B cell (primary cell): ENCODE results near the gene KATNB1. TPM values are rescaled to one million over a fixed set of nuclear protein-coding genes. Genes with fewer than 3 reads are reported as not detected.

Experiments
- ATAC-seq: fragments of 200-7000 bp; cut with Tn5 transposase; one replicate; pipeline ENCODE4 v1.10.0; 2021; ENCODE audit warnings: low read depth, mild to moderate bottlenecking, moderate number of reproducible peaks, moderate library complexity
- CTCF ChIA-PET: fragments of 350-600 bp; sonication (Branson Sonifier 250); formaldehyde crosslinking; loops from one replicate; lab custom pipeline; 2021; ENCODE audit warnings: antibody characterized with exemption, inconsistent platforms; lab: Charles Lee
- POLR2A ChIA-PET: fragments of 350-600 bp; sonication (Branson Sonifier 250); formaldehyde crosslinking; loops from one replicate; lab custom pipeline; 2021; ENCODE audit warnings: antibody characterized with exemption; lab: Charles Lee
- DNase-seq: peaks from one replicate; pipeline ENCODE4 v3.0.0; 2013
- H2AFZ ChIP-seq: 2 replicates; pipeline ENCODE4 v1.6.1; 2012; ENCODE audit warnings: mild to moderate bottlenecking, low read depth, low read length; ENCODE audit not compliant: insufficient read depth, poor library complexity, severe bottlenecking
- H3K27ac ChIP-seq, 2 donors: 1 replicate in 1 of 2; 2 replicates in 1 of 2; pipeline ENCODE4 v1.5.1; 2012 to 2013; ENCODE audit warnings: low read length in 2 of 2, mild to moderate bottlenecking in 2 of 2, moderate library complexity in 1 of 2
- H3K27me3 ChIP-seq, 4 experiments: fragments of 200-600 bp in 1 of 4; sonication (generic) in 1 of 4; replicated peaks in 1 of 4; 1 replicate in 2 of 4; 2 replicates in 2 of 4; pipeline versions ENCODE4 v1.6.1 to v1.7.0; 2013 to 2016; ENCODE audit warnings: low read length in 3 of 4, mild to moderate bottlenecking in 2 of 4, mixed read lengths in 1 of 4, moderate library complexity in 1 of 4; ENCODE audit not compliant: insufficient read depth in 4 of 4, control insufficient read depth in 3 of 4; ENCODE audit errors: control extremely low read depth in 1 of 4
- H3K36me3 ChIP-seq, 2 experiments: replicated peaks in 1 of 2; 1 replicate in 1 of 2; 2 replicates in 1 of 2; pipeline versions ENCODE4 v1.6.1 to v1.7.1; 2013; ENCODE audit warnings: low read length in 1 of 2; ENCODE audit not compliant: insufficient read depth in 2 of 2, control insufficient read depth in 1 of 2; ENCODE audit errors: control extremely low read depth in 1 of 2, extremely low read depth in 1 of 2
- H3K4me1 ChIP-seq, 2 donors: fragments of 200-600 bp in 1 of 2; sonication (generic) in 1 of 2; 1 replicate in 1 of 2; 2 replicates in 1 of 2; pipeline versions ENCODE4 v1.5.1 to v1.6.1; 2013 to 2017; ENCODE audit warnings: low read length in 2 of 2; ENCODE audit not compliant: control insufficient read depth in 2 of 2, insufficient read depth in 2 of 2
- H3K4me2 ChIP-seq: replicated peaks from 2 replicates; pipeline ENCODE3; 2012; ENCODE audit warnings: mild to moderate bottlenecking, low read depth, low read length; ENCODE audit not compliant: poor library complexity, severe bottlenecking
- H3K4me3 ChIP-seq, 5 experiments: fragments of 200-600 bp in 1 of 5; sonication (generic) in 1 of 5; 1 replicate in 3 of 5; 2 replicates in 2 of 5; pipeline versions ENCODE4 v1.5.1 to v1.7.0; 2011 to 2016; ENCODE audit warnings: low read length in 4 of 5, mild to moderate bottlenecking in 4 of 5, low read depth in 2 of 5, control low read depth in 1 of 5, moderate library complexity in 1 of 5; ENCODE audit not compliant: insufficient read depth in 1 of 5; ENCODE audit errors: control extremely low read depth in 1 of 5, extremely low read depth in 1 of 5
- H3K79me2 ChIP-seq: fragments of 200-600 bp; sonication (generic); one replicate; pipeline ENCODE4 v1.6.0; 2016; ENCODE audit warnings: low read length; ENCODE audit not compliant: control insufficient read depth, insufficient read depth
- H3K9ac ChIP-seq: fragments of 200-600 bp; sonication (generic); 2 replicates; pipeline ENCODE4 v1.6.1; 2017; ENCODE audit warnings: mild to moderate bottlenecking, low read length, moderate library complexity
- H3K9me3 ChIP-seq, 3 donors: one replicate each; pipeline versions ENCODE4 v1.6.1 to v1.7.1; 2013; ENCODE audit warnings: low read length in 2 of 3; ENCODE audit not compliant: control insufficient read depth in 2 of 3, insufficient read depth in 1 of 3; ENCODE audit errors: control extremely low read depth in 1 of 3
- H4K20me1 ChIP-seq: 2 replicates; pipeline ENCODE4 v1.6.0; 2012; ENCODE audit warnings: mild to moderate bottlenecking, low read length; ENCODE audit not compliant: insufficient read depth, control insufficient read depth, poor library complexity, severe bottlenecking
- H3K27ac Mint-ChIP-seq: one replicate; pipeline ENCODE4 v1.8.0; 2021; ENCODE audit warnings: mixed read lengths
- H3K27me3 Mint-ChIP-seq: one replicate; pipeline ENCODE4 v1.8.0; 2021; ENCODE audit warnings: mixed read lengths
- H3K4me1 Mint-ChIP-seq: one replicate; pipeline ENCODE4 v1.8.0; 2021; ENCODE audit warnings: mixed read lengths
- H3K4me3 Mint-ChIP-seq: one replicate; pipeline ENCODE4 v1.8.0; 2021; ENCODE audit warnings: mixed read lengths
- H3K9me3 Mint-ChIP-seq: one replicate; pipeline ENCODE4 v1.8.0; 2022; ENCODE audit warnings: mixed read lengths; ENCODE audit not compliant: insufficient read depth
- EZH2 ChIP-seq: IDR thresholded peaks from 2 replicates; pipeline ENCODE4 v1.6.1; 2012; ENCODE audit warnings: borderline replicate concordance, low read depth, mild to moderate bottlenecking, moderate library complexity, low read length; ENCODE audit not compliant: insufficient read depth, poor library complexity, severe bottlenecking
- WGBS: methylation state at CpG from one replicate; pipeline ENCODE4 v1.1.5; 2013; ENCODE audit warnings: missing lambda C conversion rate; ENCODE audit not compliant: insufficient coverage; 5-methylcytosine and 5-hydroxymethylcytosine counted together
- intact Hi-C: fragments of 100-400 bp; cut with micrococcal nuclease; formaldehyde crosslinking; loops from one replicate; pipeline ENCODE4 v1.10.0; 2022
- polyA plus RNA-seq: library from polyadenylated mRNA; depleted of rRNA; stranded (reverse); fragments of >200 nt; gene quantifications from 2 replicates; pipeline ENCODE4 v1.2.3, GENCODE V29; 2012
- total RNA-seq, 2 donors: library from RNA; stranded (reverse); fragments of 120-200 nt in 1 of 2; gene quantifications; 1 replicate in 1 of 2; 2 replicates in 1 of 2; pipeline versions ENCODE4 v1.2.3 to v1.2.4, GENCODE V29; 2013 to 2022
- TF ChIP-seq, protein P1 (sequence below): fragments of 200-600 bp; IDR thresholded peaks from one replicate; pipeline ENCODE4 v1.8.0; 2022; ENCODE audit warnings: antibody characterized with exemption, mild to moderate bottlenecking

KATNB1 gene
- total and polyA plus RNA-seq, 2 donors (not counting 1 experiment from before 2014, with no cell fraction given): 20.3 to 29.0 TPM

DNA sequence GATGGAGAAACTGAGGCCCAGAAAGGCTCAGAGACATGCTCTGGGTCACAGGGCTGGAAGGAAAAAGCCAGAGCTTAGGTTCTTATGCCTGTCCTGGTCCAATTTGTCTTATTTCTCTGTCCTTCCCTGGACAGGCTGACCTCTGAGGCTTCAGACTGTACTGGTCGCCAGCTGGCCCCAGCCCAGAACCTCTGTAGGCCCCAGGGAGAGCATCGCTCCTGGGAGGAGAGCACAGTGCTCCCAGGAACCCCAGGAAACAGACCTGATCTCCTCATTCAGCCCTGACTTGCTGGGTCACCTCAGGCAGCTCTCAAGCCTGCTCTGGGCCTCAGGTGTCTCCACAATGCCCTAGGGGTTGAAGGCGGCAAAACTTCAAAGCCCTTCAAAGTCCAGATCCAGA, 36.1 kb upstream of the KATNB1 start:
- H3K36me3 ChIP-seq: no peaks in the 10 kb centered on the region

DNA sequence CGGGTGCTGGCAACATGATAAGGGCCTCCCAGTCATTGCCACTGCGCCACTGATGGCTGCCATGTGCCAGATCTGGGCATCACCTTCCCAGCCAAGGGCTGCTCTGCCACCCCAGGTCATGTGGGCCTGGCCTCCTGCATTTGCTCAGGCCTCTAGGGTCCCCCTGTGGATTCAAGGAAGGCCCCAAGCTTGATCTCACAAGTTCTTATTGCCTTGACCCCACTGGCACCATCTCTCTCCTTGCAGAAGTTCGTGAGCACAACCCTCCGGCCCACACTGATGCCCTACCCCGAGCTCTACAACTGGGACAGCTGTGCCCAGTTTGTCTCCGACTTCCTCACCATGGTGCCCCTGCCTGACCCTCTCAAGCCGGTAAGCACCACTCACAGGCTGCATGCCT, 35.7 kb upstream of the KATNB1 start:
- Mint-ChIP-seq H3K27ac (no peak overlapping the region), H3K4me1 (peaks cover 6% of the 10 kb centered on the region), H3K4me3 (no peak overlapping the region), H3K9me3 (no peaks in the 10 kb centered on the region), H3K27me3 (no peaks in the 10 kb centered on the region)
- DNase-seq (no peak), ATAC-seq (no peak)
- Histone ChIP-seq H3K27ac (no peak overlapping the region), H3K4me1 (peaks cover 6 to 10% of the 10 kb centered on the region in 2 donors), H3K4me2 (no peak overlapping the region), H4K20me1 (no peaks in the 10 kb centered on the region), H3K9me3 (no peaks in the 10 kb centered on the region), H3K9ac (no peak overlapping the region), H3K36me3 (no peaks in the 10 kb centered on the region), H3K27me3 (no peaks in the 10 kb centered on the region), H3K79me2 (no peaks in the 10 kb centered on the region), H3K4me3 (no peak overlapping the region), H2AFZ (no peak overlapping the region)
- intact Hi-C loops: no loop called here
- POLR2A ChIA-PET: no interaction called here
- CTCF ChIA-PET: no interaction called here
- TF ChIP-seq, protein P1, sequence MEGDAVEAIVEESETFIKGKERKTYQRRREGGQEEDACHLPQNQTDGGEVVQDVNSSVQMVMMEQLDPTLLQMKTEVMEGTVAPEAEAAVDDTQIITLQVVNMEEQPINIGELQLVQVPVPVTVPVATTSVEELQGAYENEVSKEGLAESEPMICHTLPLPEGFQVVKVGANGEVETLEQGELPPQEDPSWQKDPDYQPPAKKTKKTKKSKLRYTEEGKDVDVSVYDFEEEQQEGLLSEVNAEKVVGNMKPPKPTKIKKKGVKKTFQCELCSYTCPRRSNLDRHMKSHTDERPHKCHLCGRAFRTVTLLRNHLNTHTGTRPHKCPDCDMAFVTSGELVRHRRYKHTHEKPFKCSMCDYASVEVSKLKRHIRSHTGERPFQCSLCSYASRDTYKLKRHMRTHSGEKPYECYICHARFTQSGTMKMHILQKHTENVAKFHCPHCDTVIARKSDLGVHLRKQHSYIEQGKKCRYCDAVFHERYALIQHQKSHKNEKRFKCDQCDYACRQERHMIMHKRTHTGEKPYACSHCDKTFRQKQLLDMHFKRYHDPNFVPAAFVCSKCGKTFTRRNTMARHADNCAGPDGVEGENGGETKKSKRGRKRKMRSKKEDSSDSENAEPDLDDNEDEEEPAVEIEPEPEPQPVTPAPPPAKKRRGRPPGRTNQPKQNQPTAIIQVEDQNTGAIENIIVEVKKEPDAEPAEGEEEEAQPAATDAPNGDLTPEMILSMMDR: no peak
- TF ChIP-seq EZH2: no peak
- WGBS: 93% methylated on average over 7 of the region's 7 CpGs

More for the DNA sequence above, 36.1 kb upstream of the KATNB1 start:
- H3K27ac Mint-ChIP-seq: no peak overlapping the region
- ATAC-seq (no peak), DNase-seq (no peak)
- H3K9me3 Mint-ChIP-seq: no peaks in the 10 kb centered on the region
- H2AFZ ChIP-seq: no peak overlapping the region
- no peak overlapping the region for H3K9ac ChIP-seq
- 87% methylated on average over 3 of the region's 3 CpGs for WGBS
- POLR2A ChIA-PET: no interaction called here
- H3K4me3 ChIP-seq: no peak overlapping the region
- H3K4me3 Mint-ChIP-seq: no peak overlapping the region
- H3K4me1 ChIP-seq: peaks cover 10 to 14% of the 10 kb centered on the region in 2 donors
- intact Hi-C loops: no loop called here
- H3K27me3 ChIP-seq: no peaks in the 10 kb centered on the region
- H3K4me2 ChIP-seq: no peak overlapping the region
- no peak overlapping the region for H3K27ac ChIP-seq
- H3K9me3 ChIP-seq: no peaks in the 10 kb centered on the region
- CTCF ChIA-PET: no interaction called here
- H3K4me1 Mint-ChIP-seq: peaks cover 11% of the 10 kb centered on the region
- no peaks in the 10 kb centered on the region for H4K20me1 ChIP-seq
- no peaks in the 10 kb centered on the region for H3K79me2 ChIP-seq
- H3K27me3 Mint-ChIP-seq: no peaks in the 10 kb centered on the region
- TF ChIP-seq, protein P1: no peak
- TF ChIP-seq EZH2: no peak
